LNCaP clone FGC (cell line): ENCODE measurements around the gene UNC13A.

ENCODE experiments used
- DNase-seq: peaks from one replicate; pipeline ENCODE4 v3.0.0-alpha.2; 2011; ENCODE audit warnings: low read depth
- H3K4me3 ChIP-seq: 2 replicates; pipeline ENCODE4 v1.5.1; 2011; ENCODE audit warnings: mild to moderate bottlenecking, low read depth, low read length, control low read depth
- CTCF ChIP-seq: IDR thresholded peaks from 2 replicates; pipeline ENCODE4 v1.5.1; 2012; ENCODE audit warnings: mild to moderate bottlenecking; ENCODE audit not compliant: control insufficient read depth, insufficient read depth; ENCODE audit errors: extremely low read depth

The UNC13A gene

DNA sequence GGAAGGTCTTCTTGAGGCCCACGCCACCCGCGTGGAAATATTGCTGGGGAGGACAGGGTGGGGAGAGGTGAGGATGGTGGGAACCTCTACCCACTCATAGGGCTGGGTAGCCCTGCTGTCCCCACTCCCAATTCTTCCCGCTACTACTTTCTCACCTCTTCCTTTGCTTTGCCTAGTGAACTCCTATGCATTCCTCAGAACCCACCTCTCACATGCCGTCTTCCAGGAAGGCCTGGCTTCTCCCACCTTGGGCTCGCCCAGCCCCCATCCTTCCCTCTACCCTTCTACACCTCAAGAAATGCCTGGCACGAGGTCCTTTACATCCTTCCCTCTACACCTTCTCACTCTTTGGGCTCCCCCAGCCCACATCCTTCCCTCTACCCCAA is 70.4 kb downstream of the UNC13A start:
- TF ChIP-seq CTCF = no peak
- no peak overlapping the region for H3K4me3 ChIP-seq
- DNase-seq = no peak

DNA sequence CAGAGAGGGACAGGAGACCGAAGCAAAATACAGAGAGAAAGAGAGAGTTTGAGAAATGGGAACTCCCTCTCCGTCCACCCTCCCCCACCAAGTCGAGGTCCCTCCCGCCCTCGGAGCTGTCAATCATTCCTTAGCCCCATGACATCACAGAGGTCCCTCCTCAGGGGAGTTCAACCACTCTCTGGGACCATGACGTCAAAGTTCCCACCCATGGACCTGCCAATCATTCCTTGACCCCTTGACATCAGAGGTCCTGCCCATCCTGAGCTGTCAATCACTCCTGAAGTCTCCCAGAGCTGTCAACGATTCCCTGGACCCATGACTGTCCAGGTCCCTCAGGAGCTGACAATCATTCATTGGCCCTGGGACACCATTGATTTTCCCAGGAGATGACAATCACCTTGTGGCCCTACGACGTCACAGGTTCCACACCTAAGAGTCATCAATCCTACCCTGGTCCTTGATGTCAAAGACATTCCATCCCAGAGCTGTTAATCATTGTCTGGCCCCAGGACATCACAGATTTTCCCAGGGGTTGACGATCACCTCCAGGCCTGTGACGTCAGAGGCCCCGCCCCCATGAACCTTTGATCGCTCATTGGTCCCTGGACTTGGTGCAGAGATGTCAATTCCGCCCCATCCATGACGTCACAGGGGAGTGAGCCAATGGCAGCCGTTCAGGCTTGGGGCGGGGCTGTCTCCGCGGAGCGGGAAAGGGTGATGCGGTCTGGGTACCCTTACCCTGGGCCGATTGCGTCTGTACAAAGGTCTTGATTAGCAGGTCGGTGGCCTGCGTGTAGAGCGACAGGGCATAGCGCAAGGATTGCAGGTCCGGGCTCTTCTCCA is 71.0 kb downstream of the UNC13A start:
- no peak overlapping the region for H3K4me3 ChIP-seq
- no peak for DNase-seq

DNA sequence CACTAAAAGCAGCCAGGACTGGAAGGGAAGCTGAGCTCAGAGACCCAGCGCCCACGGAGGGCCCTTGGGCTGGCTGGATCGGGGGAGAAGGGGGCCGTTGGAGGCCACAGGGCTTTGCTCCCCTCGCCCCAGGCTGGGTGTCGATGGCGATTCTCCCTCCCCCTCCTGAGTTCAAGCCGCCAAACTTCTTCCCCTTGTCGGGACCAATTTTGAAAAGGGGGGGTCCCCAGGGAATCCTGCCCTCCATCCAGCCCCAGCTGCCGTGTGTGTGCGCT is 71.5 kb downstream of the UNC13A start:
- no peak for DNase-seq
- TF ChIP-seq CTCF = no peak
- no peak overlapping the region for H3K4me3 ChIP-seq

More for the DNA sequence above, 71.0 kb downstream of the UNC13A start:
- no peak for TF ChIP-seq CTCF

GRCh38 chr19:17615889-17616685 is 72.1 kb downstream of the UNC13A start:
- no peak for TF ChIP-seq CTCF
- no peak overlapping the region for H3K4me3 ChIP-seq
- no peak for DNase-seq

DNA sequence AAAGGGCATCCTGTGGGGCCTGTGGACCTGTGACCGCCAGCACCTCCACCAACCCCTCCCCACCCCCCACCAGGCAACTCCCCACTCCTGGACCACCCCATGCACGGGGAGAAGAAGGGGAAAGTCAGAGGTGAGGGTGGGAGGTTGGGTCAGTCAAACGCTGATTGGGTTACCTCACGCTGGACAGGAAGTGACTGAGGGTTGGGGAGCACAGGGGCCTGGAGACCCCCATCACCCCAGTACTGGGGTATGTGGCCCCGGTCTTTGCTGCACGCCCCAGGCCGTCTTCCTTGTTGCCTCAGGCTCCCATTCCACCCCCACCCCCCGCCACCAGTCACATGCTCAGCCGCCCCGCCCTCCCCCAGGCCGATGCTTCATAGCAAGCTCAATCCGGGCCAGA is 73.7 kb downstream of the UNC13A start:
- no peak overlapping the region for H3K4me3 ChIP-seq
- no peak for DNase-seq
- no peak for TF ChIP-seq CTCF

GRCh38 chr19:17611462-17612244 is 76.5 kb downstream of the UNC13A start:
- H3K4me3 ChIP-seq = no peak overlapping the region
- TF ChIP-seq CTCF = no peak
- no peak for DNase-seq
